ENCODE data around the gene TMED10. TPM values are rescaled to one million over a fixed set of nuclear protein-coding genes. Genes with fewer than 3 reads are reported as not detected.

The TMED10 gene
- total and polyA plus RNA-seq, 2 of the 13 experiments (the other 11 are each of a cell fraction or from before 2014, with no cell fraction given): 311 to 377 TPM

DNA sequence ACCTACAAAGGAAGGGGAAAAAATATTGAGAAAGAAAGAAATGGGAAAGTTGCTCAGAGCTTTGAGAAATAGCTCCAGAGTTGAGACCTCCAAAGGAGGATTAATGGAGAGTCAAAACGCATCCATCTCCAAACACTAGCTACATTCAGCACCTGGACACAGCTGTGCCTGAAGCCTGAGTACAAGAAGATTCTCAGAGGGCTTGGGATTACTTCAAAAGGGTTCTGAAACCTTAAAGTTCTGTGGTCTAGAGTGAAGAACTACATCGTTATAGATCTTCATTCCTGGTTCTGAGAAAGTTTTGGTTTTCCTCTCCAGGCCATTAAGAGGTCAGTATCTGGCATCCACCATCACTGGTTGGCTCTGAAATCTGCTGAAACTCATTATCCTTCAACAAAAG, 10.5 kb upstream of the TMED10 start (continued):
- TF ChIP-seq ZSCAN21 (CRISPR knock-in tag; IDR thresholded peaks at IDR 0.05; ENCODE audit: borderline replicate concordance): no peak

DNA sequence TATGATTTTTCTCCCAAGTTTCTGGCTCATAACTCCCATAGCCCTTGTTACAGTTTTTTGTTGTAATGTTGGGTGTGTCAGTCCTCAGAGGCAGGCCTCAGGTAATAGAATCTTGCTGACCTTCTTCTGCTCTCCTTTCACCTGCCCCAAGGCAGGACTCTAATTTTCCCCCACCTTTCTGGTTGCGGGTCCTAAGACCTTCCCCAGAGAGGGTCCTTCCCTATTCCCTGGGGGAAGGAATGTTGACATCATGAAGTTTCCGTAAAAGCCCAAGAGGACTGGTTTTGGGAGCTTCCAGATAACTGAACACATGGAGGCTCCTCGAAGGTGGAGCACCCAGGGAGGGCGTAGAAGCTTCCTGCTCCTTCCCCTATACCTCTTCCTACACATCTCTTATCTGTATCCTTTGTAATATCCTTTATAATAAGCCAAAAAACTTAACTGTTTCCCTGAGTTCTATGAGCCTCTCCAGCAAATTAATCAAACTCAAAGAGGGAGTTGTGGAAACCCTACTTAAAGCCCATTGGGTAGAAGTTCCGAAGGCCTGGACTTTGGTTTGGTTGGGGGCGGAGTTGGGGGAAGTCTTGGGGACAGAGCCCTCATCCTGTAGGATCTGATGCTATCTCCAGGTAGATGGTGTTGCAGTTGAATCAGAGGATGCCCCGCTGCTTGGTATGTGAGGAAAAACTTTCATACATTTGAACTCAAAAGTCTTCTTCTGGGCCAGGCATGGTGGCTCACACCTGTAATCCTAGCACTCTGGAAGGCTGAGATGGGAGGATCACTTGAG, 9.0 kb upstream of the TMED10 start:
- WGBS (ENCODE audit: low lambda C conversion rate): 50% methylated on average over 6 of the region's 7 CpGs
- H3K9ac ChIP-seq (ENCODE audit: insufficient read depth, low read depth, low read length): no peak overlapping the region
- TF ChIP-seq BHLHE40 (IDR thresholded peaks at IDR 0.05; ENCODE audit: low read length) (no peak), ZNF205 (CRISPR knock-in tag; IDR thresholded peaks at IDR 0.05) (no peak), NR0B2 (CRISPR knock-in tag; IDR thresholded peaks at IDR 0.05) (no peak), THAP11 (CRISPR knock-in tag; IDR thresholded peaks at IDR 0.05) (no peak), ZNF543 (CRISPR knock-in tag; IDR thresholded peaks at IDR 0.05) (no peak), NFATC3 (CRISPR knock-in tag; IDR thresholded peaks at IDR 0.05) (no peak), ZNF3 (CRISPR knock-in tag; IDR thresholded peaks at IDR 0.05) (no peak), ZNF501 (CRISPR knock-in tag; IDR thresholded peaks at IDR 0.05) (no peak), CREM (IDR thresholded peaks at IDR 0.05) (no peak), CREM (CRISPR knock-in tag; IDR thresholded peaks at IDR 0.05) (no peak), FOXM1 (CRISPR knock-in tag; IDR thresholded peaks at IDR 0.05) (no peak), RXRA (CRISPR knock-in tag; IDR thresholded peaks at IDR 0.05) (no peak), POLR2AphosphoS5 (IDR thresholded peaks at IDR 0.05; ENCODE audit: low read depth, low read length) (no peak)
- H3K27me3 ChIP-seq (ENCODE audit: control insufficient read depth in 1 of 2, insufficient read depth in 2 of 2, low read length in 2 of 2): peaks cover 0 to 8% of the 10 kb centered on the region in 2 experiments; a peak in 3 of 5 replicates
- ATAC-seq: no peak
- H3K36me3 ChIP-seq (replicated peaks in 1 of 2; ENCODE audit: control insufficient read depth in 1 of 2, insufficient read depth in 2 of 2, low read length in 2 of 2): no peaks in the 10 kb centered on the region
- no peak for FAIRE-seq
- BruUV-seq (replicated peaks): no TSS peak
- H3K79me2 ChIP-seq (ENCODE audit: insufficient read depth, low read length): no peaks in the 10 kb centered on the region
- no peak overlapping the region for H3K4me2 ChIP-seq (ENCODE audit: low read depth, low read length)
- in situ Hi-C loops (cut with HindIII; ENCODE audit: extremely low pct_ligation_motif_present, low pct_unique_long_range_greater_than_20kb) (no loop called here), intact Hi-C loops (cut with micrococcal nuclease; ENCODE audit: unreplicated experiment) (no loop called here)
- H3K9me3 ChIP-seq (ENCODE audit: low read length): no peaks in the 10 kb centered on the region
- H3K27ac ChIP-seq (ENCODE audit: extremely low read length, insufficient read depth, low read length): no peak overlapping the region
- POLR2A ChIA-PET: no interaction called here
- no peaks in the 10 kb centered on the region for H4K20me1 ChIP-seq (ENCODE audit: insufficient read depth, low read length)
- DNase-seq (ENCODE audit: low spot score): no peak
- CTCF ChIA-PET (ENCODE audit: low intra/inter-chr PET ratio, low total read pairs): no interaction called here
- no peak overlapping the region for H3K4me3 ChIP-seq (replicated peaks in 1 of 3; ENCODE audit: insufficient read depth in 1 of 3, low read depth in 2 of 3, low read length in 3 of 3)
- H3K4me1 ChIP-seq (ENCODE audit: insufficient read depth, low read length): peaks cover 49% of the 10 kb centered on the region
- H2AFZ ChIP-seq (ENCODE audit: low read length): no peak overlapping the region
